NCI-H2171 treated with DMSO at 0.1 percent for 48 hours (cell line): ENCODE measurements around the gene ZG16.

Experiments used
- DNase-seq: peaks from one replicate; lab custom pipeline; 2025; lab: John Stamatoyannopoulos, UW

Gene ZG16

GRCh38 chr16:29825145-29826044 lies 47.3 kb downstream of the ZG16 start:
- DNase-seq: peak; percentile 90

- DNase-seq: no peak
These were observed 48.3 kb downstream of the ZG16 start for GRCh38 chr16:29826342-29826695.

GRCh38 chr16:29830774-29831173 lies 52.7 kb downstream of the ZG16 start:
- no peak for DNase-seq

- no peak for DNase-seq
These were observed 53.4 kb downstream of the ZG16 start for GRCh38 chr16:29831490-29831889.
